CD14-positive monocyte (primary cell): Measurements from ENCODE around the gene RSRP1. TPM values are rescaled to one million over a fixed set of nuclear protein-coding genes. Genes with fewer than 3 reads are reported as not detected.
"Not testable (repeated sequence)": the region's sequence is repeated elsewhere in the genome, so short reads cannot be mapped to it uniquely, and the experiment has no call there.

Experiments used
- DNase-seq, 3 donors: peaks; one replicate each; pipeline ENCODE4 v3.0.0-alpha.2; 2011 to 2022
- H2AFZ ChIP-seq: 2 replicates; pipeline ENCODE4 v1.6.0; 2012; ENCODE audit warnings: mild to moderate bottlenecking, low read depth, low read length, inconsistent platforms; ENCODE audit not compliant: insufficient read depth, poor library complexity, severe bottlenecking
- H3K27ac ChIP-seq, 2 donors: 1 replicate in 1 of 2; 2 replicates in 1 of 2; pipeline ENCODE4 v1.5.1; 2012 to 2013; ENCODE audit warnings: low read length in 2 of 2, control low read depth in 1 of 2, inconsistent platforms in 1 of 2, low read depth in 1 of 2, mild to moderate bottlenecking in 1 of 2
- H3K27me3 ChIP-seq, 2 donors: one replicate each; pipeline versions ENCODE4 v1.6.0 to v1.6.1; 2011 to 2013; ENCODE audit warnings: low read length in 2 of 2; ENCODE audit not compliant: control insufficient read depth in 2 of 2, insufficient read depth in 2 of 2
- H3K36me3 ChIP-seq, 2 donors: replicated peaks in 1 of 2; 1 replicate in 1 of 2; 2 replicates in 1 of 2; pipeline versions ENCODE4 v1.5.1 to v1.6.1; 2012 to 2013; ENCODE audit warnings: low read length in 2 of 2, control low read depth in 1 of 2, inconsistent platforms in 1 of 2, mild to moderate bottlenecking in 1 of 2; ENCODE audit not compliant: insufficient read depth in 2 of 2, control insufficient read depth in 1 of 2
- H3K4me1 ChIP-seq, 2 donors: 1 replicate in 1 of 2; 2 replicates in 1 of 2; pipeline versions ENCODE4 v1.5.1 to v1.6.1; 2012 to 2013; ENCODE audit warnings: low read length in 2 of 2, control low read depth in 1 of 2, inconsistent platforms in 1 of 2, mild to moderate bottlenecking in 1 of 2, moderate library complexity in 1 of 2; ENCODE audit not compliant: insufficient read depth in 2 of 2, control insufficient read depth in 1 of 2
- H3K4me2 ChIP-seq: replicated peaks from 2 replicates; pipeline ENCODE3; 2012; ENCODE audit warnings: low read length, moderate library complexity, mild to moderate bottlenecking; ENCODE audit not compliant: poor library complexity, severe bottlenecking; ENCODE audit errors: extremely low read depth
- H3K4me3 ChIP-seq, 3 experiments: fragments of 200-600 bp in 1 of 3; sonication (generic) in 1 of 3; replicated peaks in 1 of 3; 1 replicate in 2 of 3; 2 replicates in 1 of 3; pipeline ENCODE4 v1.5.1; 2011 to 2013; ENCODE audit warnings: low read length in 3 of 3, mild to moderate bottlenecking in 3 of 3, control low read depth in 2 of 3, low read depth in 2 of 3, inconsistent platforms in 1 of 3, moderate library complexity in 1 of 3
- H3K79me2 ChIP-seq: 2 replicates; pipeline ENCODE4 v1.6.0; 2012; ENCODE audit warnings: mild to moderate bottlenecking, control low read depth, inconsistent platforms, low read length, moderate library complexity; ENCODE audit not compliant: insufficient read depth
- H3K9ac ChIP-seq: 2 replicates; pipeline ENCODE4 v1.6.0; 2017; ENCODE audit warnings: low read length, mild to moderate bottlenecking; ENCODE audit not compliant: insufficient read depth, poor library complexity, severe bottlenecking
- H3K9me3 ChIP-seq, 2 donors: replicated peaks in 1 of 2; 1 replicate in 1 of 2; 2 replicates in 1 of 2; pipeline versions ENCODE4 v1.5.1 to v1.6.1; 2012 to 2013; ENCODE audit warnings: low read length in 2 of 2, control low read depth in 1 of 2; ENCODE audit not compliant: control insufficient read depth in 1 of 2, insufficient read depth in 1 of 2
- H4K20me1 ChIP-seq: 2 replicates; pipeline ENCODE4 v1.6.0; 2012; ENCODE audit warnings: mild to moderate bottlenecking, low read length, control low read depth, moderate library complexity; ENCODE audit not compliant: insufficient read depth
- H3K27ac Mint-ChIP-seq, 7 donors: one replicate each; pipeline ENCODE4 v1.8.0; 2020; ENCODE audit warnings: mild to moderate bottlenecking in 7 of 7, mixed read lengths in 7 of 7, moderate library complexity in 6 of 7, inconsistent platforms in 2 of 7
- H3K27me3 Mint-ChIP-seq, 3 donors: one replicate each; pipeline ENCODE4 v1.8.0; 2021 to 2022; ENCODE audit warnings: low read depth in 3 of 3, mild to moderate bottlenecking in 3 of 3, mixed read lengths in 3 of 3, moderate library complexity in 3 of 3, inconsistent platforms in 1 of 3
- H3K36me3 Mint-ChIP-seq, 2 donors: one replicate each; pipeline ENCODE4 v1.8.0; 2020; ENCODE audit warnings: mixed read lengths in 2 of 2, inconsistent platforms in 1 of 2, mild to moderate bottlenecking in 1 of 2
- H3K4me1 Mint-ChIP-seq: one replicate; pipeline ENCODE4 v1.8.0; 2020; ENCODE audit warnings: mild to moderate bottlenecking, mixed read lengths
- H3K4me3 Mint-ChIP-seq, 2 donors: one replicate each; pipeline ENCODE4 v1.8.0; 2020; ENCODE audit warnings: mild to moderate bottlenecking in 2 of 2, mixed read lengths in 2 of 2, moderate library complexity in 1 of 2
- H3K9me3 Mint-ChIP-seq, 7 donors: one replicate each; pipeline ENCODE4 v1.8.0; 2020 to 2022; ENCODE audit warnings: mixed read lengths in 7 of 7, mild to moderate bottlenecking in 6 of 7, moderate library complexity in 6 of 7, inconsistent platforms in 2 of 7
- CTCF ChIP-seq: fragments of 200-600 bp; IDR thresholded peaks from one replicate; pipeline ENCODE4 v1.8.0; 2022; ENCODE audit warnings: antibody characterized with exemption, mild to moderate bottlenecking
- WGBS: methylation state at CpG from one replicate; pipeline ENCODE4 v1.1.5; 2013; ENCODE audit warnings: missing lambda C conversion rate; ENCODE audit not compliant: insufficient coverage; 5-methylcytosine and 5-hydroxymethylcytosine counted together
- intact Hi-C, 2 donors: fragments of 100-400 bp; cut with micrococcal nuclease; formaldehyde crosslinking; loops; one replicate each; pipeline versions ENCODE4 v1.15.0 to v1.15.1; 2023
- polyA plus RNA-seq, 3 donors: library from polyadenylated mRNA; depleted of rRNA in 1 of 3; unstranded in 2 of 3; stranded (reverse) in 1 of 3; fragments of 300-500 nt in 2 of 3; fragments of >200 nt in 1 of 3; fragmentation: Illumina TruSeq in 2 of 3; gene quantifications; 1 replicate in 2 of 3; 2 replicates in 1 of 3; pipeline ENCODE4 v1.2.3, GENCODE V29; 2012 to 2021

RSRP1 gene
- polyA plus RNA-seq, 3 donors, result 23.6 to 272 (median 30.2) TPM

DNA sequence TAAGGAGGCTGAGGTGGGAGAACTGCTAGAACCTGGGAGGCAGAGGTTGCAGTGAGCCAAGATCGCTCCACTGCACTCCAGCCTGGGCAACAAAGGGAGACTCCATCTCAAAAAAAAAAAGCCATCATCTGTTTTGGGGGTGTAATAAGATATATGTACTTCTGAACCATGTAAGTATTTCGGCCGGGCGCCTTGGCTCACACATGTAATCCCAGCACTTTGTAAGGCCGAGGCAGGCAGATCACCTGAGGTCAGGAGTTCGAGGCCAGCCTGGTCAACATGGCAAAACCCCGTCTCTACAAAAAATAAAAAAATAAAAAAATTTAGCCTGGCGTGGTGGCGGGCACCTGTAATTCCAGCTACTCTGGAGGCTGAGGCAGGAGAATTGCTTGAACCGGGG lies 11.8 kb downstream of the RSRP1 start:
- H3K4me1 Mint-ChIP-seq, result peaks cover 29% of the 10 kb centered on the region

DNA sequence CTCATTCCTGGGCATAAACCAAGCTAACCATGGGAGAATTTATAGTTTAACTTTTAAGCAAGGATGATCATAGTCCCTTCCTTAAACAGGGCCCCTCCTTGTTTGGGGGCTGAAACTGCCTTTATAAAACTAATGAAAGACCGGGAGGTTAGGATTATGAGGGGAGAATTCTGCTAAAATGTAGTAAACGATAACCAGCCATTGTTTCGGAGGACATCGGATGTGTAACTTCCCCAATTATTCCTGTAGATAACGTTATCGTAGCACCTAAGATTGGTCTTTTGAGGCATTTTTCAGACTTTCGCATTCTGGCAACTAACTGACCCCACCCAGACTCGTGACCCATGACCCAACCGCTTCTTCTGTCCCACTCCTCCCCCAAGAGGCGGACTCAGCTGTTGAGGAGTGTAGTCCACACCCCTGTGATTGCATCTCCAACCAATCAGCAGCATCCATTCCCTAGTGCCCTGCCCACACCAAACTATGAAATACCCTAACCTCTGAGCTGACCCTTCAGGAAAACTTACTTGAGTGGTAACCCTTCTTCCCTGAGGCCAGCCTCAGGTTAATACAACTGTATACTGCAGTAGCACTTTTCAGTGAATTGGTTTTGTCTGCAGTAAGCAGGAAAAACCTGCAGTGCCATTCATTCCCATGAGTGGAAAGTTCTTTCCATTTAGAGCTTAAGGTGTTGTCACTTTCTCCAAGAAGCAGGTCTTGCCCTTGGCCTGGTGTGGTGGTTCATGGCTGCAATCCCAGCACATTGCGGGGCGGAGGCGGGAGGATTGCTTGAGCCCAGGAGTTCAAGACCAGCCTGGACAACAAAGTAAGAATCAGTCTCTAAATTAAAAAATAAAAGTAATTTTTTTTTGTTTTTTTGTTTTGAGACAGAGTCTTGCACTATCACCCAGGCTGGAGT lies 14.1 kb downstream of the RSRP1 start:
- DNase-seq, result peak; percentile 93 to 95 (median 95)
- Histone ChIP-seq H2AFZ (peak overlapping the region; percentile 70), H3K27me3 (no peaks in the 10 kb centered on the region), H3K4me1 (peaks cover 13 to 30% of the 10 kb centered on the region in 2 donors), H3K36me3 (peaks cover 21 to 31% of the 10 kb centered on the region in 2 donors), H3K27ac (peak overlapping the region; percentile 95 to 96), H3K9me3 (no peaks in the 10 kb centered on the region), H3K4me3 (peak overlapping the region; percentile 72 to 88 (median 86)), H4K20me1 (peaks cover 3% of the 10 kb centered on the region), H3K79me2 (peaks cover 87% of the 10 kb centered on the region), H3K9ac (peak overlapping the region; percentile 89), H3K4me2 (peak overlapping the region; percentile 79)
- H3K27ac Mint-ChIP-seq, result no peak overlapping the region
- no peak for TF ChIP-seq CTCF
- intact Hi-C loops, result no loop called here
- peaks cover 31 to 41% of the 10 kb centered on the region in 2 donors for H3K36me3 Mint-ChIP-seq
- H3K4me1 Mint-ChIP-seq, result peaks cover 16% of the 10 kb centered on the region
- H3K4me3 Mint-ChIP-seq, result no peak overlapping the region
- H3K27me3 Mint-ChIP-seq, result no peaks in the 10 kb centered on the region
- peaks cover 0 to 2% (median 0%) of the 10 kb centered on the region in 7 donors for H3K9me3 Mint-ChIP-seq
- 0% methylated on average over 3 of the region's 13 CpGs for WGBS

More for the DNA sequence above, 11.8 kb downstream of the RSRP1 start:
- H3K27me3 ChIP-seq, H2AFZ ChIP-seq, H4K20me1 ChIP-seq, intact Hi-C loops, H3K9ac ChIP-seq, H3K4me2 ChIP-seq, H3K36me3 ChIP-seq, H3K4me3 Mint-ChIP-seq, H3K27me3 Mint-ChIP-seq, H3K9me3 Mint-ChIP-seq, H3K9me3 ChIP-seq, DNase-seq, H3K27ac ChIP-seq, H3K4me3 ChIP-seq: not testable (repeated sequence)
- H3K27ac Mint-ChIP-seq, result peak overlapping the region in 2 of 7 donors; percentile 30 to 32
- H3K4me1 ChIP-seq, result peaks cover 27 to 48% of the 10 kb centered on the region in 2 donors
- no CpG with 5 or more reads among the region's 10 CpGs for WGBS
- peaks cover 82% of the 10 kb centered on the region for H3K79me2 ChIP-seq
- H3K36me3 Mint-ChIP-seq, result peaks cover 15 to 19% of the 10 kb centered on the region in 2 donors
